SK-N-MC (cell line): ENCODE results near the gene BCAP31.
"Not testable (repeated sequence)": the region's sequence is repeated elsewhere in the genome, so short reads cannot be mapped to it uniquely, and the experiment has no call there.

Source experiments
- DNase-seq: peaks from one replicate; pipeline ENCODE4 v3.0.0-alpha.2; 2011; ENCODE audit warnings: low read depth, low spot score
- H3K27ac ChIP-seq: fragments of 200-600 bp; sonication (generic); 2 replicates; pipeline ENCODE4 v1.5.1; 2016; ENCODE audit warnings: mixed run types
- H3K36me3 ChIP-seq: fragments of 200-600 bp; sonication (generic); 2 replicates; pipeline ENCODE4 v1.6.1; 2017; ENCODE audit warnings: antibody characterized with exemption, low read length, mixed read lengths; ENCODE audit not compliant: insufficient read depth
- H3K4me3 ChIP-seq: fragments of 200-600 bp; sonication (generic); 2 replicates; pipeline ENCODE4 v1.5.1; 2016
- H3K9ac ChIP-seq: fragments of 200-600 bp; sonication (generic); 2 replicates; pipeline ENCODE4 v1.8.0; 2017; ENCODE audit warnings: mixed run types, mixed read lengths; ENCODE audit not compliant: insufficient read length
- H3K9me3 ChIP-seq: fragments of 200-600 bp; sonication (generic); 2 replicates; pipeline ENCODE4 v1.6.1; 2017; ENCODE audit warnings: low read depth, mild to moderate bottlenecking, antibody characterized with exemption, low read length, moderate library complexity, mixed read lengths
- EZH2 ChIP-seq: fragments of 200-600 bp; sonication (generic); IDR thresholded peaks from one replicate; pipeline ENCODE4 v1.6.1; 2017; ENCODE audit warnings: antibody characterized with exemption
- FOXP2 ChIP-seq: optimal IDR thresholded peaks from 2 replicates; pipeline ENCODE3; 2011; ENCODE audit warnings: mild to moderate bottlenecking, moderate library complexity; ENCODE audit not compliant: insufficient read depth; ENCODE audit errors: extremely low read length, control extremely low read depth
- POLR2AphosphoS5 ChIP-seq: IDR thresholded peaks from 2 replicates; pipeline ENCODE4 v1.6.1; 2012; ENCODE audit warnings: mild to moderate bottlenecking, low read depth, low read length, borderline replicate concordance

BCAP31 gene

DNA sequence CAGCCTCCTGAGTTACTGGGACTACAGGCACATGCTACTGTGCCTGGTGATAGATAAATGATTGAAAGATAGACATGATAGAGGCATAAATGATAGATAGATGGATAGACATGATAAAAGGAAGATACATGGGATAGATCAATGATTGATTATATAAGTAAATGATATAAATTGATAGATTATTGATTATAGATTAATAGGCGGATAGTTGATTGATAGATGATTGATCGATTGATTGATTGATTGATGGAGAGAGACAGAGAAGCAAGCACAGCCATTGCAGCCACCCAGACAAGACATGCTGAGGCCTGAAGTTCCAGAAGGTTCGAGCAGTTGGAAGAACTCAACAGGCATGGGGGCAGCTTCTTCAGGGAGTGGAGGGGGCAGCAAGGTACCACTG lies 22.2 kb upstream of the BCAP31 start:
- no peak for TF ChIP-seq POLR2AphosphoS5
- no peak for TF ChIP-seq FOXP2
- TF ChIP-seq EZH2: no peak
- H3K27ac ChIP-seq: no peak overlapping the region
- no peaks in the 10 kb centered on the region for H3K36me3 ChIP-seq
- no peak overlapping the region for H3K9ac ChIP-seq
- no peak overlapping the region for H3K4me3 ChIP-seq
- H3K9me3 ChIP-seq: no peaks in the 10 kb centered on the region
- no peak for DNase-seq

DNA sequence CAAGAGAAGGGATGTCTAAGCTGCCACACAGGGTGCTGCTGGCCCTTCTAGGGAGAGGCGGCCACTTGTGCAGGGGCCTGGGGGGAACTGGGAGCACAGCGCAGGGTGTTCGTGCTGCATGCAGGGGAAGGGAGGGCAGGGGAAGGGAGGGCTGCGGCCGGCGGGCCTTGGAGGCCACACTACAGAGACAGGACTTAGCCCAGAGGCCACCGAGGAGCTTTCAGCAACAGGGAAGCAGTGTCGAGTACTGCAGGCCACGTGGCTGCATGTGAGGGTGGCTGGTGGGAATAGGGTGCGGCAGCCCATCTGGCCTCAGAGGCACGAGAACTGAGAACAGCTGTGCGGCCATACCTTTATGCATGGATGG lies 20.9 kb upstream of the BCAP31 start:
- H3K4me3 ChIP-seq, H3K36me3 ChIP-seq, DNase-seq, H3K27ac ChIP-seq, H3K9ac ChIP-seq, H3K9me3 ChIP-seq: not testable (repeated sequence)

DNA sequence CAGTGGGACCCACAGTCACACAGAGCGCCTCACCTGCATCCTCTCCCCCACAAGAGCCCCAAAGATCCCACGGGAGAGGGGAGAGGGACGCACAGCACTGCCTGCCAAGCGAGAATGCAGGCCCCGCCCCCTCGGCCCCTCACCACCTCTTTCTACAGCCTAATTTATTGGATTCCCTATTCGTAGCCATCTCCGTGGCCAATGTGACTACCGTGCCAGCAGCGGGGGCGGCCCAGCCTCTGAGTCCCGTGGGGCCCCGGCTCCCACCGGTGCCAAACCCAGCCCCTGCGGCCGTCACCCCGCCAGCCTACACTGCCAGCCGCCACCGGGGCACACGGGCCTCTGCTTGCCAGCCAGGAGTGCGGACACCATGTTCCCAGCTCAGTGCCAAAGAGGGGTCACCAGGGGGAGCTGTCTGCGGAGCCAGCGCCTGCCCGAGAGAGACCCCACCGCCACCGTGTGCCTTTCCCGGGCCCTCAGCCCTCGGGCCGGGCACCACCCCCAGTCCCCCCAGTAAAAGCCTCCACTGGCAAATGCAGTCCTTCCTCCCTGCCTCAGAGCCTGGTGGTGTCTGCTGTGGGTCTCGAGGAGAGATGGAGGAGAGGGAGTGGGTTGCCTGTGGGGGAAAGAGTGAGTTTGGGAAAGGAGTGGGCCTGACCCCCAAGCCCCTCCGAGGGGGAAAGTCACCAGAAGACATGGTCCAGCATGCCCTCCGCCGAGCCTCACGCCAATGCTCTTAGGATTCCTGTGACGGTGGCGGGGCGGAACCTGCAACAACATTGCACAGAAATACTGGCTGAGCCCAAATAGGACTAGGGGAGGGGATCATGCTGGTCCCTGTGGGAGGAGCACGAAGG lies 20.3 kb upstream of the BCAP31 start:
- H3K9ac ChIP-seq: no peak overlapping the region
- no peak overlapping the region for H3K4me3 ChIP-seq
- DNase-seq: no peak
- TF ChIP-seq FOXP2 (no peak), EZH2 (no peak), POLR2AphosphoS5 (no peak)
- H3K9me3 ChIP-seq: no peaks in the 10 kb centered on the region
- H3K36me3 ChIP-seq: no peaks in the 10 kb centered on the region
- H3K27ac ChIP-seq: no peak overlapping the region

DNA sequence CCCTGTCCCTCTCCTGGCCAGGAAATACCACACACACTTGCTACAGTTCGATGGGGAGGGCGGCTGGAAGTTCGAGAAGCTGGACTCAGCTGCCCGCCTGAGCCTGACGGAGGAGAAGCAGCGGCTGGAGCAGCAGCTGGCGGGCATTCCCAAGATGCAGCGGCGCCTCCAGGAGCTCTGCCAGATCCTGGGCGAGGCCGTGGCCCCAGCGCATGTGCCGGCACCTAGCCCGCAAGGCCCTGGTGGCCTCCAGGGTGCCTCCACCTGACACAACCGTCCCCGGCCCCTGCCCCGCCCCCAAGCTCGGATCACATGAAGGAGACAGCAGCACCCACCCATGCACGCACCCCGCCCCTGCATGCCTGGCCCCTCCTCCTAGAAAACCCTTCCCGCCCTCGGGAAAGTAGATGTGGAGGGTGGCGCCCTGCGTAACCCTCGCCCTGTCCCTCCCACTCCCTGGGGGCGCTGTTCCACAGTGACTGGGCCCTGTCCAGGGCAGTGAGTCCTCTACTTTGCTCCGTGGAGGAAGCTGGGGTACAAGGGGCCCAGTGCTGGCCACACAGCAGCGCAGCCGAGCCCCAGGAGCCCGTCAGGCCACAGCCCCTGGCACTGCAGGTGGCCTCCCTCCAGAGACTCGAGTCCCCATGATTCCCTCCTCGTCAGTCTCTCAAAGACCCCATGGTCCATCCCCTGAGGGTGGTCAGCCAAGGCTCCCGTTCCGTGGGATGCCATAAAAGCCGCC lies 19.5 kb upstream of the BCAP31 start:
- H3K36me3 ChIP-seq, H3K9ac ChIP-seq, DNase-seq, H3K27ac ChIP-seq, H3K4me3 ChIP-seq, H3K9me3 ChIP-seq: not testable (repeated sequence)

DNA sequence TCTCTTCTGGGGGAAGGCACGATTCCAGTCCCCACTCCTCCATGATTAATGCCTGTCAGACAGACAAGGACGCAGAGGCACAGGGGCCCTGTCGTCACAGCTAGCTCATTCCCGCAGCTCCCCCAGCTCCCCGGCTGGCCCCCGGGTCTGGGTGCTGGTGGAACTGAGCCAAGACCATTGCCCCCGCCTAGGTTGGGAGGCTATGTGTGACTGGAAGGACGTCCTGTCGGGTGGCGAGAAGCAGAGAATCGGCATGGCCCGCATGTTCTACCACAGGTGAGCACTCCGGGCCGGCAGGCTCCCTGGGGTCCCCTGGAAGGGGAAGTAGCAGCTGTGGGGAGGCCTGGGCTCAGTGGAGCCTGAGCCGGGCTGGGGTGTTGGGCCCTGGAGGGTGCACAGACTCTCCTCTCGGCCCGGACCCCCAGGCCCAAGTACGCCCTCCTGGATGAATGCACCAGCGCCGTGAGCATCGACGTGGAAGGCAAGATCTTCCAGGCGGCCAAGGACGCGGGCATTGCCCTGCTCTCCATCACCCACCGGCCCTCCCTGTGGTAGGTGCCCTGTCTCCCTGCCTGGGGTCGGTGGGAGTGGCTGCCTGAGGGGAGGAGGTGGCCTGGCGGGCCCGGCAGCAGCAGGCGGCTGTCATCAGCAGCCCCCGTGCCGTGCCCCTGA lies 18.7 kb upstream of the BCAP31 start:
- DNase-seq, H3K9me3 ChIP-seq, H3K9ac ChIP-seq, H3K27ac ChIP-seq, H3K36me3 ChIP-seq, H3K4me3 ChIP-seq: not testable (repeated sequence)

DNA sequence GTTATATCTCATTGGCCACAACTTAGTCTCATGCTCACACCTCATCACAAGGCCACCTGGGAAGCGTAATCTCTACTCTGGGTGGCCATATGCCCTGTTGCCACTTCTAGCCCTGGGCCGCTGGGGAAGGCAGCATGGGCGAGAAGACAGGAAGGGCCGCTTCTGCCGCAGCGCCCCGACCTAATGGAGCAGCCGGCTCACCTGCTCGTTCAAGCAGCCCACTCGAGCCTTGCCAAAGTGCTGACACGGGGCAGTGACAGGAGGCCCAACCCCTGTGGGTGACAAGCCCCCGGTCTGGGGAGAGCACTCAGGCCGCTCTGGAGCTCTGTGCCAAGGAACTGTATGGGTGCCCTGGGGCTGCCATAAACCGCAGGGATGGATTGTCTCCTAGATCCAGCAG lies 17.9 kb upstream of the BCAP31 start:
- H3K4me3 ChIP-seq, H3K9me3 ChIP-seq, H3K9ac ChIP-seq, H3K27ac ChIP-seq, H3K36me3 ChIP-seq, DNase-seq: not testable (repeated sequence)

DNA sequence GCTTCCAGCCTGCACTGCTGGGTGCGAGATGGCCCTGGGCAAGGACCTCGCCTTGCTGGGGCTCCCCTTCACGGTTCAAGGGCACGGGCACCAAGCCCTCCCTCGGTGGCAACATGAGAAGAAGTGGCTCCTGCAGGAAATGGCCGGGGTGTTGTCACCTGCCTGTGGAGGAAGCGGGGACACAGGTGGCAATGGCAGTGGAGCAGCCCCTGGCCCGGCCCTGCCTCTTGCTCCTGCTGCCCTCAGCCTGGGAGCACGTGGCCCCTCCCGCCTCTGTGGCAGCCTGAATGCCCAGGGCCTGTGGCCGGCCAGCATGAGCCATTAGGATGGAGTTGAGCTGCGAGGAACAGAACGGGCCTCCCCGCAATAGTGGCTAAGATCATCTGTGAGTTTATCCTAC lies 17.3 kb upstream of the BCAP31 start:
- Histone ChIP-seq H3K9me3 (no peaks in the 10 kb centered on the region), H3K4me3 (no peak overlapping the region), H3K36me3 (no peaks in the 10 kb centered on the region), H3K27ac (no peak overlapping the region), H3K9ac (no peak overlapping the region)
- TF ChIP-seq FOXP2 (no peak), POLR2AphosphoS5 (no peak), EZH2 (no peak)
- DNase-seq: no peak

DNA sequence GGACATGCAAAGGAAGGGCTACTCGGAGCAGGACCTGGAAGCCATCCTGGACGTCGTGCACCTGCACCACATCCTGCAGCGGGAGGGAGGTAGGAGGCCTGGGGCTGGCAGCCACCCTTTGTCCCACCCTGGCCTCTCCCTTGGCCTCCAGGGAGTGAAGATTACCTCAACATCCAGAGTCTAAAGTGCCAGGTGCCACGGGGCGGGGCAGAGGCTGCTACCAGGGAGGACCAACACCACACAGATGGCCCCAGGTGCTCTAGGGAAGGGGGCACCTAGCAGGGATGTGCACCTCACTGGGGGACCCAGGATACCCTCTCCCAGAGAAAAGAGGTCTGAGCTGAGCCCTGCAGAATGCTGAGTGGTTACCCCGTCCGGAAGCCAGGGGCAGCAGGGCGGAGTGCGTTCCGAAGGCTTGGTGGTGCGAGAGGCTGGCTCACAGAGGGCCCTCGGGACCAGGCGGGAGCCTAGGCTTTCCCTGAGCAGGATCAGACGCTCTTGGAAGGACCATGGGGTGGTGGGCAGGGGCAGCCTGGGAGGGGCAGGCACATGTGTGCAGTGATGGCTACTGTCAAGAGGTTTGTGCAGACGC lies 16.5 kb upstream of the BCAP31 start:
- Histone ChIP-seq H3K4me3 (no peak overlapping the region), H3K9ac (no peak overlapping the region), H3K9me3 (no peaks in the 10 kb centered on the region), H3K27ac (no peak overlapping the region), H3K36me3 (no peaks in the 10 kb centered on the region)
- no peak for DNase-seq
- TF ChIP-seq POLR2AphosphoS5 (no peak), FOXP2 (no peak), EZH2 (no peak)
